ENCODE data around the gene C20orf144.

The C20orf144 gene

GRCh38 chr20:33676121-33676520 lies 14.0 kb downstream of the C20orf144 start:
- no peak for TF ChIP-seq CTCF (IDR thresholded peaks at IDR 0.05; ENCODE audit: low read depth, low read length)
- no peak overlapping the region for H3K4me3 ChIP-seq (ENCODE audit: low read depth, low read length)

- H3K4me3 ChIP-seq (ENCODE audit: low read depth, low read length): no peak overlapping the region
Measured at GRCh38 chr20:33676652-33677645, 14.8 kb downstream of the C20orf144 start.

GRCh38 chr20:33677991-33678702 lies 16.0 kb downstream of the C20orf144 start:
- no peak for TF ChIP-seq CTCF (IDR thresholded peaks at IDR 0.05; ENCODE audit: low read depth, low read length)
- no peak overlapping the region for H3K4me3 ChIP-seq (ENCODE audit: low read depth, low read length)

More at GRCh38 chr20:33676652-33677645, 14.8 kb downstream of the C20orf144 start:
- no peak for TF ChIP-seq CTCF (IDR thresholded peaks at IDR 0.05; ENCODE audit: low read depth, low read length)

- no peak for TF ChIP-seq CTCF (IDR thresholded peaks at IDR 0.05; ENCODE audit: low read depth, low read length)
- H3K4me3 ChIP-seq (ENCODE audit: low read depth, low read length): no peak overlapping the region
Measured at GRCh38 chr20:33679758-33680485, 17.8 kb downstream of the C20orf144 start.

GRCh38 chr20:33680686-33681085 lies 18.6 kb downstream of the C20orf144 start:
- H3K4me3 ChIP-seq (ENCODE audit: low read depth, low read length): no peak overlapping the region
- no peak for TF ChIP-seq CTCF (IDR thresholded peaks at IDR 0.05; ENCODE audit: low read depth, low read length)

- TF ChIP-seq CTCF (IDR thresholded peaks at IDR 0.05; ENCODE audit: low read depth, low read length): no peak
- no peak overlapping the region for H3K4me3 ChIP-seq (ENCODE audit: low read depth, low read length)
Measured at GRCh38 chr20:33681288-33681687, 19.2 kb downstream of the C20orf144 start.

Data from WI38 (cell line).